Mesenchymal stem cell (in vitro differentiated cells and primary cell): ENCODE measurements around the gene PLSCR4.

Experiments
- DNase-seq: peaks from one replicate; pipeline ENCODE4 v3.0.0-alpha.2; 2013
- H2AFZ ChIP-seq: one replicate; pipeline ENCODE4 v1.6.1; 2013; ENCODE audit warnings: low read depth, mild to moderate bottlenecking, control low read depth, inconsistent platforms, low read length, moderate library complexity
- H2AK5ac ChIP-seq: 2 replicates; pipeline ENCODE4 v1.6.1; 2013; ENCODE audit warnings: low read length, moderate library complexity, mild to moderate bottlenecking, inconsistent platforms; ENCODE audit not compliant: severe bottlenecking
- H2BK120ac ChIP-seq: one replicate; pipeline ENCODE4 v1.6.1; 2013; ENCODE audit warnings: low read depth, mild to moderate bottlenecking, inconsistent platforms, low read length, moderate library complexity
- H2BK12ac ChIP-seq, 2 experiments: one replicate each; pipeline ENCODE4 v1.6.1; 2013; ENCODE audit warnings: inconsistent platforms in 2 of 2, low read length in 2 of 2, mild to moderate bottlenecking in 2 of 2, moderate library complexity in 2 of 2, control low read depth in 1 of 2
- H2BK15ac ChIP-seq: one replicate; pipeline ENCODE4 v1.6.1; 2013; ENCODE audit warnings: mild to moderate bottlenecking, low read depth, inconsistent platforms; ENCODE audit not compliant: poor library complexity, severe bottlenecking
- H2BK5ac ChIP-seq: 2 replicates; pipeline ENCODE4 v1.6.1; 2013; ENCODE audit warnings: low read depth, mild to moderate bottlenecking, low read length, control low read depth, inconsistent platforms; ENCODE audit not compliant: poor library complexity, severe bottlenecking
- H3K14ac ChIP-seq, 2 experiments: one replicate each; pipeline ENCODE4 v1.6.1; 2013; ENCODE audit warnings: inconsistent platforms in 2 of 2, low read length in 2 of 2, control low read depth in 1 of 2, mild to moderate bottlenecking in 1 of 2, moderate library complexity in 1 of 2
- H3K18ac ChIP-seq, 2 experiments: one replicate each; pipeline ENCODE4 v1.6.1; 2013; ENCODE audit warnings: inconsistent platforms in 2 of 2, low read length in 2 of 2, control low read depth in 1 of 2, low read depth in 1 of 2, mild to moderate bottlenecking in 1 of 2
- H3K23ac ChIP-seq, 2 experiments: one replicate each; pipeline ENCODE4 v1.6.1; 2013; ENCODE audit warnings: inconsistent platforms in 2 of 2, low read length in 2 of 2, mild to moderate bottlenecking in 2 of 2, moderate library complexity in 2 of 2, control low read depth in 1 of 2
- H3K27ac ChIP-seq: 2 replicates; pipeline ENCODE4 v1.5.1; 2013; ENCODE audit warnings: mild to moderate bottlenecking, moderate library complexity, low read length, control low read depth, inconsistent platforms; ENCODE audit not compliant: poor library complexity, severe bottlenecking
- H3K27me3 ChIP-seq, 2 experiments: 2 replicates each; pipeline versions ENCODE4 v1.6.1 to v1.7.0; 2013; ENCODE audit warnings: low read length in 2 of 2, mild to moderate bottlenecking in 2 of 2, moderate library complexity in 2 of 2, control low read depth in 1 of 2, inconsistent platforms in 1 of 2; ENCODE audit not compliant: control insufficient read depth in 1 of 2, insufficient read depth in 1 of 2
- H3K36me3 ChIP-seq, 2 experiments: 2 replicates each; pipeline versions ENCODE4 v1.6.1 to v1.7.0; 2013; ENCODE audit warnings: low read length in 2 of 2, control low read depth in 1 of 2, inconsistent platforms in 1 of 2, low read depth in 1 of 2, mild to moderate bottlenecking in 1 of 2; ENCODE audit not compliant: insufficient read depth in 2 of 2, control insufficient read depth in 1 of 2
- H3K4ac ChIP-seq, 2 experiments: one replicate each; pipeline ENCODE4 v1.6.1; 2013; ENCODE audit warnings: inconsistent platforms in 2 of 2, low read length in 2 of 2, mild to moderate bottlenecking in 2 of 2, moderate library complexity in 2 of 2, control low read depth in 1 of 2, low read depth in 1 of 2
- H3K4me1 ChIP-seq: 2 replicates; pipeline ENCODE4 v1.6.1; 2013; ENCODE audit warnings: low read depth, low read length, control low read depth; ENCODE audit not compliant: control insufficient read depth, insufficient read depth
- H3K4me2 ChIP-seq: 2 replicates; pipeline ENCODE4 v1.6.1; 2013; ENCODE audit warnings: low read length, mild to moderate bottlenecking, inconsistent platforms; ENCODE audit not compliant: poor library complexity, severe bottlenecking
- H3K4me3 ChIP-seq, 2 experiments: 2 replicates each; pipeline versions ENCODE4 v1.5.1 to v1.7.0; 2013; ENCODE audit warnings: low read length in 2 of 2, mild to moderate bottlenecking in 2 of 2, control low read depth in 1 of 2, low read depth in 1 of 2; ENCODE audit not compliant: insufficient read depth in 1 of 2
- H3K79me1 ChIP-seq: replicated peaks from 2 replicates; pipeline ENCODE4 v1.6.1; 2013; ENCODE audit warnings: mild to moderate bottlenecking, control low read depth, low read length, inconsistent platforms; ENCODE audit not compliant: poor library complexity, severe bottlenecking
- H3K9ac ChIP-seq: 2 replicates; pipeline ENCODE4 v1.7.0; 2013; ENCODE audit warnings: mild to moderate bottlenecking, low read length, moderate library complexity
- H3K9me3 ChIP-seq: 2 replicates; pipeline ENCODE4 v1.7.0; 2013; ENCODE audit warnings: mild to moderate bottlenecking, low read length; ENCODE audit not compliant: control insufficient read depth
- H4K8ac ChIP-seq: one replicate; pipeline ENCODE4 v1.6.1; 2013; ENCODE audit warnings: inconsistent platforms, mild to moderate bottlenecking, low read length, moderate library complexity
- H4K91ac ChIP-seq: one replicate; pipeline ENCODE4 v1.6.1; 2013; ENCODE audit warnings: mild to moderate bottlenecking, low read length, inconsistent platforms
- WGBS: methylation state at CpG from one replicate; pipeline ENCODE4 v1.1.7; 2013; ENCODE audit warnings: mixed read lengths; 5-methylcytosine and 5-hydroxymethylcytosine counted together

PLSCR4 gene

DNA sequence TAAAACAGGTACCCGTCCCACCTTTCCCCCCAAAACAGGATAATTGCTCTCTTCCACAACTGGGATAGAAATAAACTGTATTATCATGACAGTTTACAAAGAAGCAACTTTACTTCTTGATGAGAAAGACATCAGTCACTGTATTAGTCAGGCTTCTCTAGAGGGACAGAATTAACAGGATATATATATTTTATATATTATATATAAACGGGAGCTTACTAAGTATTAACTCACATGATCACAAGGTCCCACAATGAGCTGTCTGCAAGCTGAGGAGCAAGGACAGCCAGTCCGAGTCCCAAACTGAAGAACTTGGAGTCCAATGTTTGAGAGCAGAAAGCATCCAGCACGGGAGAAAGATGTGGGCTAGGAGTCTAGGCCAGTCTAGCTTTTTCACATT, 18.4 kb upstream of the PLSCR4 start:
- Histone ChIP-seq H3K4me1 (no peaks in the 10 kb centered on the region), H4K91ac (no peak overlapping the region), H2BK12ac (no peak overlapping the region), H4K8ac (no peak overlapping the region), H2BK5ac (no peak overlapping the region), H3K4ac (no peak overlapping the region), H2BK15ac (no peak overlapping the region), H3K9me3 (no peaks in the 10 kb centered on the region), H2AFZ (no peak overlapping the region), H2AK5ac (no peak overlapping the region), H3K4me2 (no peak overlapping the region), H3K79me1 (no peaks in the 10 kb centered on the region), H3K14ac (no peak overlapping the region), H3K36me3 (no peaks in the 10 kb centered on the region), H3K23ac (no peak overlapping the region), H3K27me3 (no peaks in the 10 kb centered on the region), H3K27ac (no peak overlapping the region), H3K4me3 (no peak overlapping the region), H3K18ac (no peak overlapping the region), H2BK120ac (no peak overlapping the region), H3K9ac (no peak overlapping the region)
- 95% methylated on average over 3 of the region's 4 CpGs for WGBS
- no peak for DNase-seq

DNA sequence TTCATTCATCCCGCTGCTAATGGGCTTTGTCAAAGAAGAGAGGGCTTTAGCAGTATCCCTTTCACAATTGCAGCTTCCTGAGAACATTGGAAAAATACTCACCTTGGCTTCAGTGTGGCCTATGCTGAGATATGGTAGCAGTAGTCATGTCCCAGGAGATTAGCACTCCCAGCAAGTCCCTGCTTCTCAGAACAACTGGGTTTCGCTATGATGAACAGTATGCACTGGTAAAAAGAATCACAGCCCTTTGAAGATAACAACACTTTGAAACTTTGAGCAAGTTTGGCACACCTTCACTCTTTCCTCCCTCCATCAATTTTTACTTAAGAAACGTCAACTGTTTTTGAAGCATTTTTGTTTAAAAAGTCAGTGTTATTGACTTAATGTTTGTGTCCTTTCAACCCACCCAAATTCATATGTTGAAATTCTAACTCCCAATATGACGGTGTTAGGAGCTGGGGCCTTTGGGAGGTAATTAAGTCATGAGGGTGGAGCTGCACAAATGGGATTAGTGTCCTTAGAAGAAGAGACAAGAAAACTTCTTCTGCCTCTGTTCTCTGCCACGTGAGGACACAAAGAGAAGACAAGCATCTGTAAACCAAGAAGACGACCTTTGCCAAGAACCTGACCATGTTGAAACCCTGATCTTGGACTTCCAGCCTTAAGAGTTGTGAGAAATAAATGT, 17.8 kb upstream of the PLSCR4 start:
- Histone ChIP-seq H2BK120ac (no peak overlapping the region), H3K4me2 (no peak overlapping the region), H3K4me3 (no peak overlapping the region), H3K9ac (no peak overlapping the region), H2BK15ac (no peak overlapping the region), H3K27me3 (no peaks in the 10 kb centered on the region), H3K27ac (no peak overlapping the region), H3K4ac (no peak overlapping the region), H2AFZ (no peak overlapping the region), H3K9me3 (no peaks in the 10 kb centered on the region), H4K91ac (no peak overlapping the region), H3K14ac (no peak overlapping the region), H3K36me3 (no peaks in the 10 kb centered on the region), H2BK12ac (no peak overlapping the region), H3K79me1 (no peaks in the 10 kb centered on the region), H4K8ac (no peak overlapping the region), H3K23ac (no peak overlapping the region), H3K4me1 (no peaks in the 10 kb centered on the region), H2BK5ac (no peak overlapping the region), H3K18ac (no peak overlapping the region), H2AK5ac (no peak overlapping the region)
- DNase-seq, result no peak
- 96% methylated on average over 5 of the region's 6 CpGs for WGBS

DNA sequence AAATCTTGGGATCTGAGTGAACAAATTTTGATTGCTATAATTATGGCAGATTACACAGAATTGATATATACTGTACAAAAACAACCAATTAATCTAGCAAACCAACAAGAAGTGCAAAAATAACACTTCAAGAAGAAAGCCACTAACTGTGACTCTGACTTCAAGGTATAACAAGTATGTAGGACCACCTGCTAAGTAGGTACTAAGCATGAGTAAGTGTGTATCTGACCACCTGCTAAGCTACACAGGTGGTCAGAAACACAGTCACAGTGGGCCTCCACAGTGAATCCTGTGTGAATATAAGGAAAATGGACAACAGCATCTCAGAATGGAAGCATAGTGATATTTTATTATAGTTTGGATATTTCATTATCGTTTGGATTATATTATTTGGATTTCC, 14.8 kb upstream of the PLSCR4 start:
- Histone ChIP-seq H3K36me3 (no peaks in the 10 kb centered on the region), H2AK5ac (no peak overlapping the region), H4K91ac (no peak overlapping the region), H3K4ac (no peak overlapping the region), H3K4me3 (no peak overlapping the region), H3K23ac (no peak overlapping the region), H3K4me1 (no peaks in the 10 kb centered on the region), H3K18ac (no peak overlapping the region), H3K79me1 (no peaks in the 10 kb centered on the region), H2AFZ (no peak overlapping the region), H4K8ac (no peak overlapping the region), H3K9ac (no peak overlapping the region), H3K27me3 (no peaks in the 10 kb centered on the region), H3K14ac (no peak overlapping the region), H2BK120ac (no peak overlapping the region), H2BK12ac (no peak overlapping the region), H3K4me2 (no peak overlapping the region), H3K9me3 (no peaks in the 10 kb centered on the region), H3K27ac (no peak overlapping the region), H2BK5ac (no peak overlapping the region), H2BK15ac (no peak overlapping the region)
- no CpG with 5 or more reads among the region's 1 CpG for WGBS
- no peak for DNase-seq

- 67% methylated on average over 1 of the region's 2 CpGs for WGBS
- no peak overlapping the region for H2AFZ ChIP-seq
- DNase-seq, result no peak
- H2BK15ac ChIP-seq, result no peak overlapping the region
- no peak overlapping the region for H3K18ac ChIP-seq
- no peak overlapping the region for H2BK5ac ChIP-seq
- no peaks in the 10 kb centered on the region for H3K27me3 ChIP-seq
- no peak overlapping the region for H2AK5ac ChIP-seq
- H3K4me2 ChIP-seq, result no peak overlapping the region
- H3K9me3 ChIP-seq, result no peaks in the 10 kb centered on the region
- no peaks in the 10 kb centered on the region for H3K79me1 ChIP-seq
- no peak overlapping the region for H3K4me3 ChIP-seq
- no peak overlapping the region for H3K4ac ChIP-seq
- no peak overlapping the region for H3K9ac ChIP-seq
- H3K36me3 ChIP-seq, result no peaks in the 10 kb centered on the region
- H3K23ac ChIP-seq, result no peak overlapping the region
- H3K27ac ChIP-seq, result no peak overlapping the region
- H4K91ac ChIP-seq, result no peak overlapping the region
- no peak overlapping the region for H4K8ac ChIP-seq
- H2BK120ac ChIP-seq, result no peak overlapping the region
- no peak overlapping the region for H3K14ac ChIP-seq
- H2BK12ac ChIP-seq, result no peak overlapping the region
- no peaks in the 10 kb centered on the region for H3K4me1 ChIP-seq
Observed at GRCh38 chr3:146262371-146263110, 11.6 kb upstream of the PLSCR4 start.
